GM21737 (cell line): ENCODE data around the gene TSPO2.

Experiments used
- ATAC-seq: cut with Tn5 transposase; IDR thresholded peaks from one replicate; pipeline ENCODE4 v1.9.1; 2021; ENCODE audit warnings: mild to moderate bottlenecking, moderate library complexity; ENCODE audit not compliant: unreplicated experiment

TSPO2 gene

GRCh38 chr6:41027241-41027640 is 15.0 kb upstream of the TSPO2 start:
- no peak for ATAC-seq

GRCh38 chr6:41027799-41028560 is 14.3 kb upstream of the TSPO2 start:
- peak; percentile 94 for ATAC-seq

- peak; percentile 26 for ATAC-seq
These were observed 13.5 kb upstream of the TSPO2 start for GRCh38 chr6:41028561-41029412.

GRCh38 chr6:41032830-41033229 is 9.4 kb upstream of the TSPO2 start:
- ATAC-seq, result no peak

GRCh38 chr6:41033776-41034175 is 8.5 kb upstream of the TSPO2 start:
- no peak for ATAC-seq

GRCh38 chr6:41036186-41036585 is 6.1 kb upstream of the TSPO2 start:
- ATAC-seq, result no peak

- no peak for ATAC-seq
These were observed 5.7 kb upstream of the TSPO2 start for GRCh38 chr6:41036601-41037000.

- no peak for ATAC-seq
These were observed 5.0 kb upstream of the TSPO2 start for GRCh38 chr6:41037107-41037900.

DNA sequence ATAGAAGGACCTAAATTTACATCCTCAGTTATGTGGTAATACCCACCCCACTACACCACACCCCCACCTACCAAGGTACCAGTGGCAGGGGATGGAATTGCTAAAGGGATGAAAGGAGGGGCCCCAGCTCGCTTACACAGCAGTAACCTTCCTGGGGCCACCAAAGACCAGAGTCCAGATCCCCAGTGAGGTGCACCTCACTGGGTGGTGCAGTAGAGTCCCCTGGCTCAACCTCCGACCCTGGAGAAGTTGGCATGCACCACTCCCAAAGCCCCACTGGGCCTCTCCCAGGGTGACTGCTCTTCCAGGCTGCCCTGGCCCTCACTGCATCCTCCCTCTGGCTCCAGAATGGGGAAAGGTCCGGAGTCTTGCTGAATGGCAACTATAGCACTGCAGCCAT is 4.1 kb upstream of the TSPO2 start:
- ATAC-seq, result no peak

GRCh38 chr6:41039060-41039998 is 2.9 kb upstream of the TSPO2 start, which contains the start of gene UNC5CL:
TSS of gene UNC5CL (minus strand) at chr6:41039221. CDS start at chr6:41035074, 4,147 bp downstream.
- no peak for ATAC-seq

DNA sequence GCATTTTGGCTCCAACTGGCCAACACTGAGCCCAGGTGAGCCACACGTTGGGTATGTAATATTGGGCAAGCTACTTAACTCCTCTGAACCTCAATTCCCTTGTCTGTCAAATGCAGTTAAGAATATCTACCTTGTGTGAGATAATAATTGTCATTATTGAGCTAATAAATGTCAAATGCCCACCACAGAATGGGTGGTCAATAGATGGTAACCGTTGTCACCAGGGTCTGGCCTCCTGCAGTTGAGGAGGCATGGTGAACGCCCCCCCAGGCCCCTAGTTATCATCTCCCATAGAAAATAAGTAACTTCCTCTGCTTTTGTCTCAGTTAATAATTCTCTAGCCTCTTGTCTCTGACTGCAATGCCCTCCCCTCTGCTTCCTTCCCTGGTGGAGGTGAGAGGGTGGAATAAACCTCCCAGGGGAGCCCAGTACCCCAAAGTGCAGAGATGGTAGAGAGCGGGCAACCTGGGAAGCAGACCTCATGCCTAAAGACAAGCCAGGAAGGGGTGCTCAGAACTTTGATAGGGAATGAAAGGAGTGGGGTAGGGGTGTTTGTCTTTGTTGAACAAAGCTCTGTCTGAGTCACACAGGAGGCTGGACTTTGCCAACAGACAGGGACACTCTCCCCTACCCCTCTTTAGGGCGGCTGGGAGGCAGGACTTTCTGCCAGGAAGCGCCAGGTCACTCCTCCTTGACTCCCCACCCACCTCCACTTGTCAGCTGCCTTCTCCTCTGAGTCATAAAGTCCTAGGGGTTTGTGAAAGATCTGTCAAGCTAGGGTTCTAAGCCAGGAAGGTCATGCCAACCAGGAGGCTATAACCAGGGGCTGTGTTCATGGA is 1.9 kb upstream of the TSPO2 start:
- ATAC-seq, result no peak

- ATAC-seq, result no peak
These were observed 1.2 kb upstream of the TSPO2 start for GRCh38 chr6:41040940-41041536.

DNA sequence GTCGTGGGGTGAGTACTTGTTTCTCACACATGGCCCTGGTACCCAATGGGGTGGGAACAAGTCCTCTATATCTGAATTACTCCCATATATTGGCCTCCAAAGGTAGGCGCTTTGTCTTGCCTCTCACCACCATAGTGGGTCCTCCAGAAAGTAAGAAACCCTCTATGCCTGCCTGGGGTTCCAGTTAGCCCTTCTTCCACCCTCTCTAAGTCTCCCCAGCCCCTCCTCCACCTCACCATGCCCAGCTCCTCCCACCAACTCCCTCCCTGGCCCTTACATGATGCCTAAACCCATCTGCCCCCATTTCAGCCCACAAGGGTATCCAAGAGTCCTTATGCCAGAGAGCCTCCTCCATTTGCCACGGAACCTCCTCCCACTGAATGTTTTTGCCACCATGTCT is 884 bp downstream of the TSPO2 start:
- ATAC-seq, result no peak

DNA sequence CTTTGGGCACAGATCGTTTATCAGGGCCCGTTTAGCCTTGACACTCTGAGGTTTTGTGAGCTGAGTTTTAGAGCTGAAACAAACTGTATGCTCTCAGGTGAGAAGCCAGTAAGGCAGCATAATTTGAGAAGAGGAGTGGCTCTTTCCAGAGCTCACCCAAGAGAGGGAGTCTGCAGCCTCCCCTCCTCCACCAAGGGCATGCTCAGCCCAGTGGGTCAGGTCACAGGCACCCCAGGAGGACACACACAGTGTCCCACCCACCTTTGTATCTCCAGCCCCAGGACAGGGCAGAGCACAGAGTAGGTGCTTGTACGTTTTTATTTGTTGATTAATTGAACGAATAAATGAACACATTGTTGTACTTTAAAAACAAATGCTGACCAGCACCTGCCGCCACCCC is 3.4 kb downstream of the TSPO2 start:
- ATAC-seq, result no peak

GRCh38 chr6:41046084-41046483 is 3.8 kb downstream of the TSPO2 start:
- no peak for ATAC-seq

DNA sequence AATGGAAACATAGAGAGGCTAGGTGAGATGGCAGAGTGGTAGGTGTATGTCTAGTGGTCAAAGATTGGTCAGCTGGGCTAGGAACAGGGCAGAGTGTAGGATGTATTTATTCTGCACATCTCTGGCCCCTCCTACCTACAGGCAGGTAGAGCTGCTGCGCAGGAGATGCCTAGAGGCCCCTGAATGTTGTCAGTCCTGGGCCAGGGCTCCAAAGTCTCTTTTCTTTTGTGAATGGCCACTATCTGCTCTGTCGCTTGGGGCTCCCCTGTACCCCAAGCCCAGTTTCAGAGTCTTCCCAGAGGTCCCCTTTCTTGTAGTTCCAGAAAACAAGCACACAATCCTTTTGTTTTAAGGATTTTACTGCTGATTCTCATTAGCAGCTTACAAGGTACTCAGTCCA is 5.0 kb downstream of the TSPO2 start:
- no peak for ATAC-seq

GRCh38 chr6:41047745-41048732 is 5.8 kb downstream of the TSPO2 start:
- no peak for ATAC-seq

- ATAC-seq, result no peak
These were observed 7.3 kb downstream of the TSPO2 start for GRCh38 chr6:41049521-41049920.
